NCI-H526 (cell line): ENCODE data around the gene CSMD2.

ENCODE experiments used
- DNase-seq, 2 experiments: peaks; one replicate each; lab custom pipeline; 2025; lab: John Stamatoyannopoulos, UW

The CSMD2 gene

DNA sequence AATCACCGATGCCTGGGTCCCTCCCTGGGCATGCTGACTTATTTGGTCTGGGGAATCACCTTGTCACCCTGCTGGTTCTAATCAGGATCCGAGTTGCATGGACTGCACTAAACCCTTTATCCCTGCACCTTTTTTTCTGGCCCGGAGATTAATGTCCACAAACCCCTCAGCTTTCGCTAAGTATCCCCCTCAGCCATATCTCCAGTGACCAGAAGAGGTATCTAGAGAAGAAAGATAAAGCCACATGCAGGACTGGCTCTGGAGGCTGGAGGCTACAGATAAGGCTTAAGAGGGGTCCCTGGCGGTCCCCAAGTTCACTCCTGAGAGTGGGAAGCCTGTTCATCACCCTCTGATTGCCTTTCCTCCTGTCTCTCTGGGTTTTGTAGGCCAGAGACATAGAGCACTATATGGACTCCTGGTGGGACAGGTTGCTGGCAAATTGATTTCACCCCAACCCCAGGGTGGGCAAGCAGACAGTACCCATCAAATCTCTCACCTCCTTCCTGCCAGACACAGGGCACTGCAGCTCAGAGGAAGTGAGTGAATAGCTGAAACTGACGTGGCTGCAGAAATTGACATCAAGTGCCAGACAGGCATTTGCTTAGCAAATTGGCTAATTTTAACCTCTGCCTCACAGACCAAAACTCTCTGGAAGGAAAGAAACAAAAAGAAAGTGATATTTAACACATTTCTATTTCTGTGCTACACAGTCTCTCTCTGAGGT is 262.4 kb downstream of the CSMD2 start:
- peak; percentile 54 to 64 for DNase-seq

DNA sequence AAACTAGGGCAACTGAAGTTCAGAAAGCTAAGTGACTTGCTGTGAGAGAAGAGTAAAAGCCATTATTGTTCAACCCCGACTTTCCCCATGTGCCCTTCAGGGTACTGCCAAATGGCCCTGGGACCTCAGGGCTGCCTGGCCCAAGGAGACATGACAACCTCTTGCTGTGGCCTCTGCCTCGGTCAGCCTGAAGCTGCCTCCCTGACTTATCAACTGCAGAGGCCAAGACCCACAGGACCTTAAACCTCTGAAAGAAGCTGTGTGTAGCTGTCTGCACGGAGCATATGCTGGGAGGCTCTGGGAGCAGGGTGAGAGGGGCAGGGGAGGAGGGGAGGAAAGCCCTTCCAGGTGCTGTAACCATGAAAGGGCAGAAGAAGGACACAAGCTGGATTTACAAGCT is 265.3 kb downstream of the CSMD2 start:
- DNase-seq, result no peak

DNA sequence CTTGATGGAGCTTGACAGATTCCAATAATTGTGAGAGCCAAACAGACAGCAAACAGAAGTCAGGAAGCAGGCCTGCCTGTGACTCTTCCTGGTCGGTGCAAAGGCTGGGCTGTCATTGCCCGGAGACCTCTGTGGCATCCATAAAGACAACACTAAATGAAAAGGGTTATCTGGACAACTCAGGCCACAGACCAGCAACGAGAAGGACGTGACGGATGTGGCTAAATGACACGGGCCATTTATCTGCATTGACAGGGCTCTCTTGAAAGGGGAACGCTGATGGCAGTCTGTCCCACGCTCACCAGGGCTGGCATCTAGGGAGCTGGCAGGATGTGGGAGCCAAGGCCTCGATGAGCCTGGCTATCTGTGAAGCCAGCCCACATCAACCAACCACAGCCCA is 266.1 kb downstream of the CSMD2 start:
- DNase-seq, result no peak

GRCh38 chr1:33898406-33898805 is 266.6 kb downstream of the CSMD2 start:
- no peak for DNase-seq

DNA sequence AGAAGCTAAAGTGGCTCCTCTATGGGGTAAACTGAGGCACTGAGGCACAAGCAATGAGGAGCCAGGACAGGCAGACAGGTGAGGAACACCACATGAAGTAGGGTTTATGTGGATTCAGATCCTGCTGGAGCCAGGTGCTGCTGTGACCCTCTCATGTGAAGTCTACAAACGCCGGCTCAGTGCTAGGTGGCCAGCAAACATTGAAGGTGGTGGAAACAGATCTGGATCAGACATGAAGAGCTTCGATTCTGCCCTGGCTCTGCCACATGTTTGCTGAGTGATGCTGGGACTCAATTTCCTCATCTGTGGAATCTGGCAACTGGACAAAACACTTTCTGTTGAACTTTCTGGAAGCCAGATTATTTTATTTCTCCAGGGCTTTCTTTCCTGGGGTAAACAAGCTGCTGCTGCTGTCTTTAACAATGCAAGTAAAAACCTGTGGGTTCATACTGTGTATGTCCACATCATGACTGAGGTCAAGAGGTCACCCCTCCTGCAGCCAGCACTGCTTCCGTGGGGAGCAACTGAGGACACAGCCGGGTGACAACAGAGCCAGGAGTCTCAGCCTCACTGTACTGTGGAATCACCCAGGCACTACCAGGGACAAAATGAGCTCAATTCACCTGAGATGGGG is 267.8 kb downstream of the CSMD2 start:
- DNase-seq, result no peak

- DNase-seq, result no peak
Measured at GRCh38 chr1:33895976-33896375, 269.1 kb downstream of the CSMD2 start.

DNA sequence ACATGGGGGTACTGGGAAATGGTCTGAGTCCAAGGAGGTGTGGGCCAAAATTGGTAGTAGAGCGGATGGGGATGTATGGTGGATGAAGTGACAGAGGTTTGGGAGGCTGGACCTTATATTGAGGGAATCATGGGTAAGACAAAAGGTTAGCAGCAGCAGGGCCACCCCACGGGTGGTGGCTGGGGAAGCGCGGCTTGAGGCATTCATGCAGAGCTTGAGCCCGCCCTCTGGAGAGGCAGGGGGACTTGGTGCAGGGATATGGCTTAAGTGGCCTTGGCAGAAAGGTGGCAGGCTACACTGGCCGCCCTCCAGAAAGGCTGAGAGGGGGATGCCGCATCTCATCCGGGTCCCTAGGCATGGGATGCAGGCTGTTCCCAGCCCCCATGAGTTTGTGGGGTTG is 269.6 kb downstream of the CSMD2 start:
- no peak for DNase-seq

DNA sequence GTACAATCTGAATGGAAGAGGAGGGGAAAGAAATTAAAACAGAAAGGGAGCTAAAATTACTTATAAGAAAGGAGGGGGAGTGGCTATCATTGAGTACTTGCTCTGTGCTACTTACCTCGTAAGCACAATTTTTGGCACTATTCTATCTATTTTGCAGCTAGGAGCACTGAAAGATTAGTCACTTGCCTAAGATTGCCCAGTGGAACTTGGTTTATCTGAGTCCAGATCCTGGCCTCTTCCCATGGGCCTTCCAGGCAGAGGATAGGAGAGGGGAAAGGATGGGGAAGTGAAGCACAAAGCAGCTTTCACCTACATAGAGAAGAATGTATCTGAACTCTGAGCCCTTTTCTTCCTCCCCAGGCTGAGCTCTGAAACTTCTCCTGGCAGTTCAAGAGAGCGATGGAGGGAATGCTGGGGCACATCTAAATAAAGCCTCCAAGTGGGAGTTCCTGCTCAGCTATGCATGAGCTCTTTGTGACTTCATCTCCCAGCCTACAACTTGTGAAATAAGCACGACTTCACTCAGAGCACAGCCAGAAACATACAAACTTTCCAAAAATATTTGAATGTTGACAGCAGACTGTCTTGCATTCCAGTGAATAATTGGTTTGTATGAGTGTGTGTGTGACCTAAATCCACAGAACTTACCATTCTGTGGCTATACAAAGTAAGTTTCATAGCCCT is 271.7 kb downstream of the CSMD2 start:
- DNase-seq, result no peak

DNA sequence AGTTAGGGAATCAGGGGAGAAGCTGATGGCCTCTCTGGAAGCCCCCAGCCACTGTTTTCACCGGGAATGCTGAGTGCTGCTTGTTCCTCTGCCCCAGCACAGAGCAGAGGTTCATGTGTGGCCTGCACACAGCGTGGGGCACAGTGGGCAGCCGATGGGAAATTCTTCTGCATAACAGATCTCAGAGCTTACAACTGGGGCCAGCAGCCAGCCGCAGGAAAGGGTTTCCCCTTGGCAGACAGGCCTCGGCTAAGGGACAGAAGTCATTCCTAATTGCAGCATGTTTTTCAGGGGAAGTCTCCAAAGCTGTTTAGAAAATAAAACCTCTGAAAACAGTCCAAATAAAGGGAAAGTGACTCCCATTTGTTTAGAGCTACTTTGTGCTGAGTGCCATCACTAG is 278.5 kb downstream of the CSMD2 start:
- DNase-seq, result no peak

GRCh38 chr1:33880305-33880704 is 284.7 kb downstream of the CSMD2 start:
- DNase-seq, result no peak

- no peak for DNase-seq
Measured at GRCh38 chr1:33878392-33878791, 286.6 kb downstream of the CSMD2 start.

DNA sequence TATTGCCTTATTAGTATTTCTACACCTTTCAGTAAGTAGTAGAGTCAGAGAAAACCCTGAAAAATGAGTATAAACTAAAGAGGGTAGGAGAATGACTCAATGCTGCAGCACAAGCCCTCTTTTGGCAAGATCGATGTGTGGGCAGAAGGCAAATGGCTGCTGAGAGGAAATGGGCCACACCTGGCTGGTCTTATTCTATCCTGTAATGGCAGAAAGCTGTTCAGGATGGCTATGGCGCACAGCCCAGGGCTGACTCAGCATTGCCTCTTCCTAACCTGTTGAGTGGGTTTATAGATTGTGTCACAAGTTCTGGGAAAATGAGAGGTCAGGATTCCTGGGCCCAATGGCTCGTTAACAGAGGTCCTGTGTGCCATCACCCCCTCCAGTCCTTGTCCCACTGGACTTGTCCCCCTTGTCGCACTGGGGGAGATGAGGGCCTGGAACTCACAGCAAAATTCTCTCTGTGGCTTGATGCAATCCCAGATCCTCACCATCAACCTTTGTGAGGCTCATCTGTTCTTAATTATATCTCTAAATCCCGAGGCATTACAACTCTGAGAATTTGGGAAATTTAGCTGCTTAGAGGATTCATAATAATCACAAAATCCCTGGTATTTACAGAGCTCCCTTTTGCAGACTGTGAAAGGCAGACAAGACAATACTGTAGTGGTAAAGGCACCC is 287.9 kb downstream of the CSMD2 start:
- DNase-seq, result no peak

- no peak for DNase-seq
Measured at GRCh38 chr1:33875862-33876261, 289.2 kb downstream of the CSMD2 start.

- DNase-seq, result no peak
Measured at GRCh38 chr1:33874636-33875035, 290.4 kb downstream of the CSMD2 start.

DNA sequence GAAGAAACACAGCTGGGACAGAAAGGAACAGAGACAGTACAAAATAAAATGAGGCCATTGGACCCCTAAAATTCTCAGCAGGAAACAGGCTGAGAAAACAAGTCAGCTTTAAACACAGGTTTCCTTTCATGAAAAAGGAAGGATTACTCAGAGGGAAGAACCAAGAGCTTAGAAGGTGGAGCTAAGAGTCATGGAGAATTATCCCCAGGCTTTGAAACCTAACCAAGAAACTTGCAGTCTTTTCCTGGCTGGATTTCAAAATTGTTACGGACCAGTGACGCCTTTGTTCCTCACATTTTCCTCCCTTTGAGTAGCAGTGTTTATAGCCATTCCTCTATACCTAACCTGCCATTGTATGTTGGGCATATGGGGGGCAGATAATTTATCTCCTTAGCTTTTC is 292.3 kb downstream of the CSMD2 start:
- DNase-seq, result no peak

GRCh38 chr1:33872275-33872674 is 292.8 kb downstream of the CSMD2 start:
- no peak for DNase-seq

- DNase-seq, result no peak
Measured at GRCh38 chr1:33867684-33868083, 297.3 kb downstream of the CSMD2 start.

- no peak for DNase-seq
Measured at GRCh38 chr1:33866281-33866680, 298.7 kb downstream of the CSMD2 start.

- no peak for DNase-seq
Measured at GRCh38 chr1:33864460-33865389, 300.3 kb downstream of the CSMD2 start.

DNA sequence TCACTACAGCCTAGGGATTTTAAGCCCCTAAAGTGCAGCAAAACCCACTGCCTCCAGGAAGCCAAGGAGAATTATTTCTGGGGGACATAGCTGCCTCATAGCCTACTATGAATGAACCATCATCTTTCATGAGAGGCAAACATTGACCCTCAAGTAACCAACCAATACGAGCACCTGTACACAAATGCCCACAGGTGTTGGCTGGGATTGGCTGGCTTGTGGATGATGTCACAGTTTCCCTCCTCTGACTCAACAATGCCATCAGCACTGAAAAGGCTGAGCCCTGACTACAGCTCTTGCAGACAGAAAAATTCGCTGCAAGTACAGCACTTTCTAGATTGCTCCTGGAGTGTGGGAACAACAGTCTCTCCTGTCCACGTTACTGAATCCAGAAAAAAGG is 301.3 kb downstream of the CSMD2 start, which contains the start of gene HMGB4:
HMGB4 (plus strand) TSS at position 301 of the 400 bp plus-strand sequence. CDS start 113 bp downstream, outside the sequence.
- no peak for DNase-seq

- DNase-seq, result no peak
Measured at GRCh38 chr1:33860671-33861070, 304.4 kb downstream of the CSMD2 start.
